Psoas muscle (tissue), 8 donors: ENCODE measurements around the gene TRDN. TPM values are rescaled to one million over a fixed set of nuclear protein-coding genes. Genes with fewer than 3 reads are reported as not detected.
A peak's percentile ranks its signal among the peaks of the same experiment; 100 is the strongest.

ENCODE experiments used
- ATAC-seq, 4 donors: fragments of 200-7000 bp; cut with Tn5 transposase; one replicate each; pipeline ENCODE4 v1.9.1; 2020; ENCODE audit warnings: moderate library complexity in 3 of 4, mild to moderate bottlenecking in 2 of 4
- DNase-seq, 2 donors: peaks; one replicate each; pipeline ENCODE4 v3.0.0-alpha.2; 2020
- H3K27ac ChIP-seq: fragments of 200-600 bp; one replicate; pipeline ENCODE4 v1.8.0; 2022
- H3K27me3 ChIP-seq, 3 donors: fragments of 200-600 bp in 1 of 3; one replicate each; pipeline versions ENCODE4 v1.6.1 to v1.8.0; 2013 to 2022; ENCODE audit warnings: low read length in 2 of 3, mild to moderate bottlenecking in 2 of 3, moderate library complexity in 1 of 3; ENCODE audit not compliant: insufficient read depth in 3 of 3
- H3K36me3 ChIP-seq, 2 donors: fragments of 200-600 bp in 1 of 2; one replicate each; pipeline versions ENCODE4 v1.6.1 to v1.8.0; 2013 to 2022; ENCODE audit warnings: low read depth in 1 of 2, mild to moderate bottlenecking in 1 of 2, moderate library complexity in 1 of 2; ENCODE audit not compliant: insufficient read depth in 1 of 2
- H3K4me1 ChIP-seq: fragments of 200-600 bp; one replicate; pipeline ENCODE4 v1.8.0; 2022
- H3K4me3 ChIP-seq: fragments of 200-600 bp; one replicate; pipeline ENCODE4 v1.8.0; 2022; ENCODE audit warnings: mild to moderate bottlenecking
- H3K9me3 ChIP-seq: fragments of 200-600 bp; one replicate; pipeline ENCODE4 v1.8.0; 2022
- WGBS, 3 donors: extraction: QIAGEN DNeasy Blood & Tissue Kit; methylation state at CpG; one replicate each; pipeline versions ENCODE4 v1.1.6 to v1.1.7; 2013; 5-methylcytosine and 5-hydroxymethylcytosine counted together
- intact Hi-C, 2 donors: fragments of 100-400 bp; cut with DNase I; formaldehyde crosslinking; loops; one replicate each; pipeline versions ENCODE4 v1.11.0 to v1.14.2; 2022
- polyA plus RNA-seq, 3 donors: library from polyadenylated mRNA; stranded (reverse); fragments of 200-250 nt; gene quantifications; one replicate each; pipeline ENCODE4 v1.2.3, GENCODE V29; 2013
- total RNA-seq, 4 donors: library from RNA; stranded (reverse); fragmentation: NEBNext Ultra II Directional in 2 of 4; extraction: Animal tissue kit (Norgen Biotek cat#: 25700) in 2 of 4; gene quantifications; one replicate each; pipeline versions ENCODE4 v1.2.1 to v1.2.4, GENCODE V29; 2021 to 2023
- TF ChIP-seq, protein P1 (sequence below): fragments of 200-600 bp; IDR thresholded peaks from one replicate; pipeline ENCODE4 v1.8.0; 2022; ENCODE audit warnings: antibody characterized with exemption
- donor health status: healthy with polysubstance abuse.
- donor health status: DM: no; HTN: no; CAD: no; lungs with moderate emphysema.
- donor health status: Bipolar disorder and iron deficiency.
- donor health status: healthy.
- donor health status: DM: yes; HTN: yes; CAD: no.
- donor health status: DM: no; HTN: no; CAD: no.
- donor health status: DM: no; HTN: no; CAD: no.
- donor health status: DM: yes; HTN: yes; CAD: no.

The TRDN gene
- total and polyA plus RNA-seq, 7 donors: 79.7 to 1,361 (median 399) TPM

- Histone ChIP-seq H3K36me3 (peaks cover 0 to 72% of the 10 kb centered on the region in 2 donors), H3K27me3 (no peaks in the 10 kb centered on the region), H3K4me1 (peaks cover 9% of the 10 kb centered on the region), H3K4me3 (no peak overlapping the region), H3K9me3 (no peaks in the 10 kb centered on the region), H3K27ac (peak overlapping the region; percentile 54)
- TF ChIP-seq, protein P1, sequence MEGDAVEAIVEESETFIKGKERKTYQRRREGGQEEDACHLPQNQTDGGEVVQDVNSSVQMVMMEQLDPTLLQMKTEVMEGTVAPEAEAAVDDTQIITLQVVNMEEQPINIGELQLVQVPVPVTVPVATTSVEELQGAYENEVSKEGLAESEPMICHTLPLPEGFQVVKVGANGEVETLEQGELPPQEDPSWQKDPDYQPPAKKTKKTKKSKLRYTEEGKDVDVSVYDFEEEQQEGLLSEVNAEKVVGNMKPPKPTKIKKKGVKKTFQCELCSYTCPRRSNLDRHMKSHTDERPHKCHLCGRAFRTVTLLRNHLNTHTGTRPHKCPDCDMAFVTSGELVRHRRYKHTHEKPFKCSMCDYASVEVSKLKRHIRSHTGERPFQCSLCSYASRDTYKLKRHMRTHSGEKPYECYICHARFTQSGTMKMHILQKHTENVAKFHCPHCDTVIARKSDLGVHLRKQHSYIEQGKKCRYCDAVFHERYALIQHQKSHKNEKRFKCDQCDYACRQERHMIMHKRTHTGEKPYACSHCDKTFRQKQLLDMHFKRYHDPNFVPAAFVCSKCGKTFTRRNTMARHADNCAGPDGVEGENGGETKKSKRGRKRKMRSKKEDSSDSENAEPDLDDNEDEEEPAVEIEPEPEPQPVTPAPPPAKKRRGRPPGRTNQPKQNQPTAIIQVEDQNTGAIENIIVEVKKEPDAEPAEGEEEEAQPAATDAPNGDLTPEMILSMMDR: no peak
- DNase-seq: no peak
- 40 to 69% (median 67%) methylated on average over 2 of the region's 2 CpGs for WGBS, 3 donors
- intact Hi-C loops: no loop called here
- ATAC-seq: no peak
Observed at GRCh38 chr6:123508290-123508689, 128.5 kb downstream of the TRDN start.

DNA sequence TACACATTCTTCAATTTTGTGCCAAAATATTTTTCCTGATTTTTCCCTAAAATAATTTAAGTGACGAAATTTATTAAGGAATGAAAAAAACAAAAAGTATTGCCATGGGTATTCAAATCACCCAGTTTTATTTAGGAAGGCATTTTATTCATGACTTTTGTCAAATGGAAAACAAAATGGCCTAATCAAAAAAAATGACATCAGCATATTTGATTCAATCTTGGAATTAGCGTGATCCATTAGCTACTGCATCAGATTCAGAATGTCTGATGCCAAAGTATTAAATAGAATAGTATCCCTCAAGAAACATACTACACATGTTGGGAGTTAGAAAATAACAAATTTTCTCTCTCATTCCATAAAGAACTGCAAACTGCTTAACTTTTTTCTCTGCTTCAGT lies 129.2 kb downstream of the TRDN start:
- Histone ChIP-seq H3K36me3 (peaks cover 0 to 72% of the 10 kb centered on the region in 2 donors), H3K4me1 (peaks cover 5% of the 10 kb centered on the region), H3K27ac (peak overlapping the region; percentile 11), H3K27me3 (no peaks in the 10 kb centered on the region), H3K4me3 (no peak overlapping the region), H3K9me3 (no peaks in the 10 kb centered on the region)
- ATAC-seq: no peak
- no peak for DNase-seq
- intact Hi-C loops: no loop called here
- WGBS, 3 donors: 47 to 71% (median 61%) methylated on average over 2 of the region's 2 CpGs
- TF ChIP-seq, protein P1: no peak

DNA sequence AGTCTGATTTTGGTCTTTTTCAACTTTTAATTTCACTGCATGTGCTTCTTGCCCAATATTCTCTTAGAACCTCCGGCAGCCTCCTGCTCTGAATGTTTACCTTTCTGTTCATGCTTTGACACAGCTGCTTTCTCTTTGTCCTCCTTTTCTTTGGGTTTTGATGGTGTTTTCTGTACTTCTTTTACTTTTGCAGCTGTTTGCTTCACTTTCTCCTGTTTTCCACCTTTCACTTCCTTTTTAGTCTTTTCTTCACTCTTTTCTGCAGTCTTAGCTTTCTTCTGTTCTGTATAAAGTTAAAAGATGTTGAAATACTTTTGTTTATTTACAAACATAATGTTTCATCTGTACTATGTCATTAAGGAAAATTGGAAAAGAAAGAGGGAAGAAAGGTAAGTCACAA lies 133.1 kb downstream of the TRDN start:
- Histone ChIP-seq H3K4me1 (no peaks in the 10 kb centered on the region), H3K27ac (peak overlapping the region; percentile 46), H3K4me3 (no peak overlapping the region), H3K36me3 (peaks cover 0 to 75% of the 10 kb centered on the region in 2 donors), H3K27me3 (no peaks in the 10 kb centered on the region), H3K9me3 (no peaks in the 10 kb centered on the region)
- TF ChIP-seq, protein P1: no peak
- intact Hi-C loops: no loop called here
- DNase-seq (no peak), ATAC-seq (no peak)
- WGBS, 3 donors: 55 to 76% (median 76%) methylated on average over 1 of the region's 1 CpG

DNA sequence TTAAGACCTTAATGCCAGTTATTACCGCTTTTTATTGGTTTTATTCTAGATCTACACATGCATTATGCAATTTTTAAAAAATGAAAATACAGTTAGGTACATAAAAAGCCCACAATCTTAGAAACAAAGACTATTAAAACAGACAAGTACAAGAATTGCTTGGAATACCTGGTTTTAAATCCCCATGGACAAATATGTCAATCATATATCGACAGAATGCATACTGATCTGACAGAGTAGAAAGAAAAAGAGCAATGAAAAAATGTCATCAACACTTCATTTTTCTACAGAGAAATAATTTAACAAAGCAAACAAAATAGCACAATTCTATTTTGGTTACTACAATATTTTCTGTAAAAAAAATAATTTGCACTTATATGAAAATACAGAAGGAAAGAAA lies 139.7 kb downstream of the TRDN start:
- DNase-seq: no peak
- ATAC-seq: no peak
- intact Hi-C loops: no loop called here
- no peak overlapping the region for H3K4me3 ChIP-seq
- H3K27me3 ChIP-seq: no peaks in the 10 kb centered on the region
- WGBS, 3 donors: 92 to 97% (median 92%) methylated on average over 2 of the region's 2 CpGs
- no peaks in the 10 kb centered on the region for H3K9me3 ChIP-seq
- peaks cover 0 to 71% of the 10 kb centered on the region in 2 donors for H3K36me3 ChIP-seq
- no peak overlapping the region for H3K27ac ChIP-seq
- H3K4me1 ChIP-seq: peaks cover 3% of the 10 kb centered on the region
- TF ChIP-seq, protein P1: no peak

- TF ChIP-seq, protein P1: no peak
Observed at GRCh38 chr6:123489589-123489988, 147.2 kb downstream of the TRDN start.

More at GRCh38 chr6:123489589-123489988, 147.2 kb downstream of the TRDN start:
- peak overlapping the region; percentile 43 for H3K27ac ChIP-seq
- DNase-seq (no peak), ATAC-seq (peak in 2 of 4 donors; percentile 43 to 46)
- H3K9me3 ChIP-seq: no peaks in the 10 kb centered on the region
- H3K4me1 ChIP-seq: peaks cover 34% of the 10 kb centered on the region
- intact Hi-C loops: no loop called here
- 44 to 76% (median 56%) methylated on average over 1 of the region's 1 CpG for WGBS, 3 donors
- H3K4me3 ChIP-seq: no peak overlapping the region
- peaks cover 0 to 23% of the 10 kb centered on the region in 2 donors for H3K36me3 ChIP-seq
- no peaks in the 10 kb centered on the region for H3K27me3 ChIP-seq
